Middle frontal gyrus (tissue), 1 donor: Measurements from ENCODE around the gene CSNK1E.

Source experiments
- DNase-seq: peaks from one replicate; pipeline ENCODE4 v3.0.0-alpha.2; 2015; ENCODE audit warnings: low spot score; ENCODE audit errors: extremely low spot score

Gene CSNK1E

DNA sequence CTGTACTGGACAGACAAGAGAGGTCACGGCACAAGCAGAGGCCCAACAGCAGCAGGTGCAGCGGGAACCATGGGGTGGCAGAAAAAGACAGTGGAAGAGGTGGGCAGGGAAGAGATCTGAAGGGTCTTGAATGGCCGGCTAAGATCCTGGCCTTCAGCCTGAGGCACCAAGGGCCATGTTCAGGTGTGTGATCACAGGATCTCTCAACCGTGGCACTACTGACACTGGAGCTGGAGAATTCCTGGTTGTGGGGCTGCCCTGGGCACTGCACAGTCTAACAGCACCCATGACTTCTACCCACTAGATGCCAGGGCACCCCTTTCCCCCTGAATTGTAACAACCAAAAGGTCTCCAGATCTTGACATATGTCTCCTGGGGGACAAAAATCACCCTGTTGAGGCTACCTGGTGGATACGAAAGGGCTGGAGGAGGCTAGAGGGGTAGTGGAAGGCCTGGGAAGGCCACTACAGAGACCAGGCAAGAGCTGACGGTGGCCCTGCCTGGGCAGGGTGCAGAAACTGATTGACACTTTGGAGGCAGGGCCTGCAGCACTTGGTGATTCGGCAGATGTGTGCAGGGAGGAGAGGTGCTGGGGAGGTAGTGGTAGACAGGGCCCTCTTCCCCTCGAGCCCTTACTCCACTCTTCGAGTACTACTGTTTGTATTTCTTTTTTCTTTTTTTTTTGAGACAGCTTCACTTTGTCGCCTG, 8.3 kb downstream of the CSNK1E start:
- DNase-seq: no peak

DNA sequence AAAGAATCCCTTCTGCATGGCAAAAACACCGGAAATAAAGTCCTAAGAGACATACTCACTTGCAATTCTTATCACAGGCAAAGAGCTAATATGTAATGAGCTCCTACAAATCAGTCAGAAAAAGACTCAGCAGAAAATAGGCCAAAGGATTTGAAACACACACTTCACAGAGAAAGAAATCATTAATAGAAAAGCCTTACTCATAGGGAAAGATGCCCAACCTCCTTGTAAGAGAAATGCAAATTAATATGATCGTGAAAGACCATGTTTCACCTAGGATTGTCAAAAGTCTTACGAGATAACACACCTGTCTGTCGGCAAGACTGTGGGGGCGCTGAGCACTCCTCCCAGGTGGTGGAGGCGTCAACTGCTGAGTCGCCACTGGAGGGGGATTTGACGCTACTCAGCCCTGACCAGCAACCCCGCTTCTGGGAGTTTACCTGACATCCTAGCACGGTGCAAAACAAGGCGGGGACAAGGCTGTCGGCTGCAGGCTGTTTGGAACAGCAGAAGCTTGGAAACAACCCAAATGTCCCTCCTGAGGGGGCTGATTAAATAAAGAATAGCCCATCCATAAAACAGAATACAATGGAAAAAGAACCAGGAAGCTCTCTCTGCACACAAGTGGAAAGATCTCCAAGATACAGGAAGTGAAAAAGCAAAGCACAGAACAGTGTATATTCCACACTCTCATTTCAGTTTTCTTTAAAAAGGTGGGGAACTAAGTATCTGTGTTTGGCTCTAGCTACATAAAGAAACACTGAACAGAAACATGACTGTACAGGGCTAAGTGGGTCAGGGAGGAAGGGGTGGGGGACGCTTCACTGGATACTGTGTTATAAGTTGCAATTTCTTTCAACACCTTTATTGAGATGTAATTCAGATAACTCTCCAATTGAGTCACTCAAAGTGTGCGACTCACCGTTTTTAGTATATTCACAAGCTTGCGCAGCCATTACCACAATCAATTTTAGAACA, 11.5 kb downstream of the CSNK1E start:
- DNase-seq: no peak

DNA sequence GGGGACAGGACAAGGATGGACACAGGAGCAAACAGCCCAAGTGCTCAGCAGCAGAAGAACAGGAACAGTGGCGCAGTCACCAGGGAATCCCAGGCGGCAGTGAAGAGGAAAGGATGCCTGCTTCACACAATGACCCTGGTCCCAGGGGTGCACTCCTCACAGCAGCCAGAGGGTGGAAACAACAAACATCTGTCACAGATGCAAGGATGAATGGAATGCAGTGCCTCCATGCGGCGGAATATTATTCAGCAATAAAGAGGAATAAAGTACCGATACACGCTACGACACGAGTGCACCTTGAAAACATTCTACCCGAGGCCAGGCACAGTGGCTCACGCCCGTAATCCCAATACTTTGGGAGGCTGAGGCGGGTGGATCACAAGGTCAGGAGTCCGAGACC, 12.7 kb downstream of the CSNK1E start:
- no peak for DNase-seq

DNA sequence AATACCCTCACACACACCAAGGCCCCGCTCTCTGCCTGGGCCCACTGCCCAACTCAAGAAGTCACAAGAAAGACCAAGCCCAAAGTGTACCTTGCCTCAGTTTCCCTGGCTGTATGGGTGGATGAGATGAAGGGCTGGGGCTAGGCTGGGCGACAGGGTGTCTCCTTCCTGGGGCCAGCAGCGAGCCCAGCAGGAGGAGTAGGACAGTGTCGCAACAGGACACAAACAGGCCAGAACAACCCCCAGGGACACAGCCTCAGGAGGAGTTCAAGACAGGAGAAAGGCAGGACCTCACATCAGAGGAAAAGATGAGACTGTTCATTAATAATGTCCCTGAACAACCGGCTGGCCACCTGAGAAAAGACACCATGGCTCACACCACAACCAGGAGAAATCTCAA, 13.3 kb downstream of the CSNK1E start:
- DNase-seq: no peak

DNA sequence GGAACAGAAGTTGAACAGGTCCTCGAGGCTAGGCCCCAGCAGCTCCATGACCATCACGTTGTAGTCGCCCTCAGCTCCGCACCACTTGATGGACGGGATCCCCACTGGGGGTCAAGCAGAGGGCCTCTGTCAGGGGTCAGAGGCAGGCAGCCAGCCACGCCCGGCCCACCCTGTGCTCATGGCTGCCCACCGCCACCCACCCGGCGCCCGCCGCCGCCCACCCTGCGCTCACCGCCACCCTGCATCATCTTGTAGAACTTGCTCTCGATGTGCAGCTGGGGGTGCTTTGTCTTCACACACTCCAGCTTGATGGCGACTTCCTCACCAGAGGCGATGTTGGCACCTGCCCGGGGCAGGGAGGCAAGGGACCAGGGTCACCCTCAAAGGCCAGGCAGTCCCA, 14.3 kb downstream of the CSNK1E start:
- DNase-seq: no peak

DNA sequence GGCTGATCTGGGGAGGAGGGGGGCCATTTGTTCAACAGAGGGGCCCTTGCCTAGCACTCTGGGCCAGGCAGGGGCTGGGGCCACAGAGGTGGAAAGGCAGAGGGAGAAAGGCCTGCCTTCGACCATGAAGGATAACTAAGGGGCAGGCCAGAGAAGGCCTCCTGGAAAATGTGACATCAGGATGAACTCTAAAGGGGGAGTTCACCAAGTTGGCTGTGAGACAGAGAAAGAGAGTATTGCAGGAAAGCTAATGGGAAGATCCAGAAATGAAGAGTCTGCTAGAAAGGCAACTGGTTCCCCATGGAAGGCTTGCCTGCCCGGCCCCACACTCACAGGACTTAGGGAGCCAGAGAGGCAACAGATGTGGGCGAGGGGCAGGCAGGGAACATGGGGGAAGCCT, 16.3 kb downstream of the CSNK1E start:
- no peak for DNase-seq

DNA sequence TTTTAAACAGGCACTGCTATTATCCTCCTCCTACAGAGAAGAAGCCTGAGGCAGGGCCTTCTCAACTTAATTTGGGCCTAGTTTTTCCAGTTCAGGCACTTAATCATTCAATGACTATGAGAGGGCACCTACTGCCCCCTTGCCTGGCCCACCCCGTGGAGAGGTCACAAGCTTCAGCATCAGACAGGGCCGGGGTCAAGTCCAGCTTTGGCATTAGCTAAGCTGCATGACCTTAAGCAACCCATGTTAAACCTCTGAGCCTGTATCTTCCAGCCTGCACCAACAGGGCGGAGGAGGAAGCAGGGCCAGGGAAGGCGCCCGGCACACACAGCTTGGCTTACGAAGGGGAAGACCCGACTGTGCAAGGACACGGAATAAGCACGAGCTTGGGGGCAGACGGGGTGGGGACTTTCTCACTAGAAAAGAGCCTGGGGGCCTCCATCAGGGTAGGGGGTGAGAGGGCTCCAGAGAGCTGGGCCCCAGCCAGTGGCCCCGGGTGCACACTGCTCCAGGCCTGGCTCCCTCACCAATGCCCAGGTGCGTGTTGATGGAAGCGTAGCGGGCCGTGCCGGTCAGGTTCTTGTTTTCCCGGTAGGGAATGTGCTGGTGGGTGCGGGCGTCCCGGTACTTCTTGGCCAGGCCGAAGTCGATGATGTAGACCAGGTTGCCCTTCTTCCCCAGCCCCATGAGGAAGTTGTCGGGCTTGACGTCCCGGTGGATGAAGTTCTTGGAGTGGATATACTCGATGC, 16.9 kb downstream of the CSNK1E start:
- no peak for DNase-seq

DNA sequence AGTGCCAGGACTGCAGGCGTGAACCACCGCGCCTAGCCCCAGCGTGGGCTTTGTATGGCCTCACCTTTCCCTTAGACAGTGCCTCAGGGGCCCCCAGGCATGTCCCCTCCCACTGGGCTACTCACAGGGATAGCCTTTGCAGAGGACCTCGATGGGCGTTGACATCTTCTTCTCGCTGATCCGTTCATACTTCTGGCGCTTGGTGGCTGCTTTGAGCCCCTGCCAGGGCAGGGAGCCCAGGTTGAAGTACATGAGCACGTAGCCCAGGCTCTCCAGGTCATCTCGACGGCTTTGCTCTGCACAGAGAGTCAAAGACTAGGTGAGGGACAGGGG, 17.5 kb downstream of the CSNK1E start:
- no peak for DNase-seq

GRCh38 chr22:38298312-38299005, 18.8 kb downstream of the CSNK1E start:
- no peak for DNase-seq

- no peak for DNase-seq
These were observed 20.9 kb downstream of the CSNK1E start for GRCh38 chr22:38296372-38296771.

DNA sequence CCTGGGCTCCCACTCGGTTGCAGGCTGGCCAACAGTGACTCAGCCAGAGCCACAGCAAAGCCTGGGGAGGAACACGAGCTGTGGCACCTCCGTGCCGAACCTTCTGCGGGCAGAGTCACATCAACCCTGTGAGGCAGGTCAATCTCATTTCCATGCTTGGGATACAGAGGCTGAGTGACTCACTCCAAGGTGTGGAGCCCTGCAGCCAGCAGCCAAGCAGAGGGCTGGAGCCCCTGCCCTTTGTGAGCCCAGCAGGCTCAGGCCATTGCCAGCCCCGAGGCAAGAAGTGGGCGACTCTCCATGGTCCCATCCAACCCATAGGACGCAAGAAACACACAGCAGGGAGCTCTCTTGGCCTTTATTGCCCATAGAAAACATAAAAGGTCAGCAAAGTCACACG, 21.4 kb downstream of the CSNK1E start:
- DNase-seq: no peak

DNA sequence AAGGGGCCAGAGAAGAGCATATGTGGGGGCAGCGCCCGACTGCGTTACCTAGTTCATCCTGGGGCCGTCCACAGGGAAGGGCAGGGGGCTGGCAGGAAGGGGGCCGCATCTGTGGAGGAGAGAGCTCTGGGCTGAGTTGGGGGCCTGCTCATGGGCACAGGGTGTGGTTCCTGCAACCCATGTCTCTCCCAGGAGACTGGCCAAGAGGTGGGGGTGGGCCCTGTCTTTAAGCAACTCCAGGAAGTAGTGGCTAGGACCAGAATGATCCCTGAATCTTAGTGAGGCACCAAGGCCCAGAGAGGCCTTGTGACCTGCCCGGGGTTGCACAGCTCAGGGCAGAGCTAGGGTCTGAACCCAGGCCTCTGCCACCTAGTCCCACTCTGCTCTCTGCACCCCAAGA, 21.9 kb downstream of the CSNK1E start:
- no peak for DNase-seq

DNA sequence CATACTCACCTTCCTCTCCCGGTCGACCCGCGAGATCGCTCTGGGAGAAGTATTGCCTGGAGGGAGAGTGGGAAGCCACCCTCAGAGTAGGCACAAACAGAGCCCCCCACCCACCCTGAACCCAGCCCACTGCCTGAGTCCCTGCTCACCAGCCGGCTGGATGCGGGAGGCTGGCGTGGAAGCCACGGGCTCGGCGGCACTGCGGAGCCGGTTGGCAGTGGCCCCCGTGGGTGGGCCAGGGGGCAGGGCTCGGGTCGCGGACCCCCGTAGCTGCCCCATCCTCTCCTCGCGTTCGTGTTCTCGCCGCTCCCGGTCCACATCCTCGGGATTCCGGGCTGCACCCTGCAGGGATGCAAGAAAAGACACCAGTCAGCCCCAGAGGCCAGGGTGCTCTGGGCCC, 23.0 kb downstream of the CSNK1E start:
- DNase-seq: no peak

DNA sequence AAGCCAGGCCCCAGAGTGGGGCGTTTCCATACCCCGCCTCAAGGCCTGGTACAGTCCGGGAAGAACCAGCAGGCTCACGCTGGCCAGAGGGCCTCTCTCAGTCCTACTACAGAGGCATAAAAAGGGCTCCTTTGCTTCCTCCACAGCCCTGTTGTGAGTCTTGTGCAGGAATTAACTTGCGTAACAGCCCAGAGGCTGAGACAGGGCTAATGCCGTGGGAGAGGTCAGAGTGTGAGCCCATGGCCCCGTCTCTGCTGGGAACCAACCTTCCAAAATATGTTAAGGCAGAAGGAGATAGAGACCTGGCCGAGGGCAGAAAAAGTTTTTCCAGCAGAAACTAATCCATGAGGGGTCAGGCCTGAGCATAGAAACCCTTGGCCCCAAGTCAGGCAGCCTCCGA, 24.5 kb downstream of the CSNK1E start:
- no peak for DNase-seq

GRCh38 chr22:38291201-38291777, 25.9 kb downstream of the CSNK1E start:
- no peak for DNase-seq

GRCh38 chr22:38290347-38290746, 26.9 kb downstream of the CSNK1E start:
- DNase-seq: no peak

DNA sequence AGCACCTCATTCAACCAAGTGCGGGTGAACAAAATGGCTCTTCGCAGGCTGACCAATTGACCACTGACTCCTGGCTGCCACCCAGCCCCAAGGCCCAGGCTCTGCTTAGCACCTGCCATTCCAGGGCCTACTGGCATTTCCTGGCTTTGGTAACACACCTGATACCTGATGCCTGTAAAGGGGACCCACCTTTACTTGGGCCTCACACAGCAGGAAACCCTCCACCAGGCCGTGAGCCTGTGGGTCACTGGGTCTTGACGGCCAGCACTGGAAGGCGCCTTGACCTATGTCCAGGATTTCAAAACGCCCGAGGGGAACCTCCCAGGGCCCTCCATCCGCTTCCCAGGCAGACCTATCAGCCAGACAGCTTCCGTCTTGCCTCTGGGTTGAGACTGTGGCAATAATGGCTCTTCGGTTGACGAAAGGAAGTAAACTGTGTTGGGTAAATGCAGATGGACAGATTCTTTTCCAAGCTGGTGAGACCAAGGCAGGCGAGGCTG, 27.6 kb downstream of the CSNK1E start:
- DNase-seq: no peak

GRCh38 chr22:38286915-38287669, 30.1 kb downstream of the CSNK1E start:
- no peak for DNase-seq

- DNase-seq: no peak
These were observed 32.2 kb downstream of the CSNK1E start for GRCh38 chr22:38285018-38285417.

GRCh38 chr22:38284042-38284402, 33.2 kb downstream of the CSNK1E start:
- no peak for DNase-seq
